Measurements from ENCODE around the gene SMAD3.

DNA sequence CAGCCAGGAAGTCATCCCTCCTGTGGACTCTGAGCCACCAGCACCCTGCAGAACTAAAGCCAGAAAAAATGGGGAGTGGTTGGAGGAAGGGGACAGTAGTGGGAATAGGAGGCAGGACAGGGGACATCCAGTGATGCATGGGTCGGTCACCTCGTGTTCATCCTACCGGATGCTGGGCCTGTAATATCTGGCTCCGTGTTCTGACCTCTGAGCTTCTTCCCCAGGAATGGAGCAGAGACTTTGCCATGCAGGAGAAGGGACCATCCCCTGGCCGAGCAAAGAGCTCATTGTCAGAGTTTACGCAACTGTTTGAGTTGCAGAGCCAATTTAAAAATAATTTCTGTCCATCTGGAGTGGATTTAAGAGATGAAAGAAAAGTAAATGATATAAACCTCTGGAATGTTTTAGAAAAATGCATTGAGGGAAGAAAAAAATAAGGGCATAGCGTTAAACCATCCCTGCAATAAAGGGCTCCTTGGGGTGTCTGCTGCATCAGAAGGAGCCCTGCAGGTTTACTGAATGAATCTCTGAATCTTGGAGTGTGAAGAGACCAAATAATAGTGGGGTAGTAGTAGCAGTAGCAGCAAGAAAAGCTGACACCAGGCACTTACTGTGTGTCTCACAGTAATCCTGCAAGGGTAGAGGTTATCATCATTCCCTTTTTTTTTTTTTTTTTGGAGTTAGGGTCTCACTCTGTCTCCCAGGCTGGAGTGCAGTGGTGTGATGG, 118.2 kb downstream of the SMAD3 start:
- TF ChIP-seq, protein P1, sequence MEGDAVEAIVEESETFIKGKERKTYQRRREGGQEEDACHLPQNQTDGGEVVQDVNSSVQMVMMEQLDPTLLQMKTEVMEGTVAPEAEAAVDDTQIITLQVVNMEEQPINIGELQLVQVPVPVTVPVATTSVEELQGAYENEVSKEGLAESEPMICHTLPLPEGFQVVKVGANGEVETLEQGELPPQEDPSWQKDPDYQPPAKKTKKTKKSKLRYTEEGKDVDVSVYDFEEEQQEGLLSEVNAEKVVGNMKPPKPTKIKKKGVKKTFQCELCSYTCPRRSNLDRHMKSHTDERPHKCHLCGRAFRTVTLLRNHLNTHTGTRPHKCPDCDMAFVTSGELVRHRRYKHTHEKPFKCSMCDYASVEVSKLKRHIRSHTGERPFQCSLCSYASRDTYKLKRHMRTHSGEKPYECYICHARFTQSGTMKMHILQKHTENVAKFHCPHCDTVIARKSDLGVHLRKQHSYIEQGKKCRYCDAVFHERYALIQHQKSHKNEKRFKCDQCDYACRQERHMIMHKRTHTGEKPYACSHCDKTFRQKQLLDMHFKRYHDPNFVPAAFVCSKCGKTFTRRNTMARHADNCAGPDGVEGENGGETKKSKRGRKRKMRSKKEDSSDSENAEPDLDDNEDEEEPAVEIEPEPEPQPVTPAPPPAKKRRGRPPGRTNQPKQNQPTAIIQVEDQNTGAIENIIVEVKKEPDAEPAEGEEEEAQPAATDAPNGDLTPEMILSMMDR (conservative IDR thresholded peaks at IDR 0.05; ENCODE audit: low read depth, low read length), result no peak
- TF ChIP-seq CEBPB (IDR thresholded peaks at IDR 0.05; ENCODE audit: low read depth, low read length), result peak; percentile 76
- TF ChIP-seq, protein P2, sequence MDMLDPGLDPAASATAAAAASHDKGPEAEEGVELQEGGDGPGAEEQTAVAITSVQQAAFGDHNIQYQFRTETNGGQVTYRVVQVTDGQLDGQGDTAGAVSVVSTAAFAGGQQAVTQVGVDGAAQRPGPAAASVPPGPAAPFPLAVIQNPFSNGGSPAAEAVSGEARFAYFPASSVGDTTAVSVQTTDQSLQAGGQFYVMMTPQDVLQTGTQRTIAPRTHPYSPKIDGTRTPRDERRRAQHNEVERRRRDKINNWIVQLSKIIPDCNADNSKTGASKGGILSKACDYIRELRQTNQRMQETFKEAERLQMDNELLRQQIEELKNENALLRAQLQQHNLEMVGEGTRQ (IDR thresholded peaks at IDR 0.05; ENCODE audit: low read depth, low read length), result no peak
- TF ChIP-seq SMC3 (IDR thresholded peaks at IDR 0.05; ENCODE audit: low read depth, low read length), result no peak
